Measurements from ENCODE around the gene STX11.
"Not testable (repeated sequence)": the region's sequence is repeated elsewhere in the genome, so short reads cannot be mapped to it uniquely, and the experiment has no call there.

STX11 gene

DNA sequence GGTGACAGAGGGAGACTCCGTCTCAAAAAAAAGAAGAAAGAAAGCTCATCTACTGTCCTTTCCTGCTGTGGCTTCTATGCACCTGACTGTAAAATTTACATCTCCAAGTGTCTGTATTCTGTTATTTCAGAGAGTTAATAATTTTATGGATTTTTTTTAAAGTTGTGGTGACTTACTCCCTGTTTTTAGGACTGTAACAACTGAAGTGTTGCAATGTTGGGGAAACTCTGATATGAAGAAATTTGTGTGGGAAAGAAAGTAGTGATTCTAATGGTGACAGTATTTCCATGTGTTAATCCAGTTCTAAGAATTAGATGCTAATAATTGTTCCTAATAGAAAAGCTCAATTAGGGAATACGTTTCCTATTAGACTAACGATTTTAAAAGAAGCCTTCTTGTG is 27.4 kb downstream of the STX11 start:
- no peak for DNase-seq

DNA sequence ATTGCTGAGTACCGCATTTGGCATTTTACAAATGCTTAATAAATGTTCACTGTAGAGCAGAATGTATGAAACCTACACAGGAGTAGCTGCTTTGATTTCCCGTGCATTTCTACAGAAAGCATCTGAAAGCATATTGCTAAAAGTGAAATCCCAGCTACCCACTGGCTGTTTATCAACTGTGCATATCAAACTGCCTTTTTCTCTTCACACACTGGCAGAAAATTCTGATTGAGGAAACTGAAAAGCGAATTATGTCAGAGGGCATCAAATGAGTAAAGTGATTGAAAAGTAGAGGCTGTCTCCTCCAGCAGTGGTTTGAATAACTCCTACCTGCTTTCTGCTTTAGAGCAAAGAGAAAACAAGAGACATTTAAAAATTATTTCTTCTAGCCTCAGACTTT is 28.0 kb downstream of the STX11 start:
- DNase-seq: no peak

DNA sequence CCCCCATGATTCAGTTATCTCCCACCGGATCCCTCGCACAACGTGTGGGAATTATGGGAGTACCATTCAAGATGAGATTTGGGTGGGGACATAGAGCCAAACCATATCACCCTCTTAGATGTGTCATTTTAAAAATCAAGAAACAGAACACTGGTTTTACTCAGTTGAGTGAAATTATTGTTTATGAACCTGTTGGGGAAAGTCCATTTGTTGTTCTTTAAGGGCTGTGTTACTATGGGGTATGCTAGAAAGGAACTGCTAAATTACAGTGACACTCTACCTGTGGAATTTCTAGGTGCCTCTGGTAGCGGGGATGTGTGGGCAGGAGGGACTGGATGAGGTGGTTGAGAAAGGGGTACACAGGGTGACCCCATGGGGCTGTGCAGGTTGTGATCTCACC is 28.9 kb downstream of the STX11 start:
- no peak for DNase-seq

DNA sequence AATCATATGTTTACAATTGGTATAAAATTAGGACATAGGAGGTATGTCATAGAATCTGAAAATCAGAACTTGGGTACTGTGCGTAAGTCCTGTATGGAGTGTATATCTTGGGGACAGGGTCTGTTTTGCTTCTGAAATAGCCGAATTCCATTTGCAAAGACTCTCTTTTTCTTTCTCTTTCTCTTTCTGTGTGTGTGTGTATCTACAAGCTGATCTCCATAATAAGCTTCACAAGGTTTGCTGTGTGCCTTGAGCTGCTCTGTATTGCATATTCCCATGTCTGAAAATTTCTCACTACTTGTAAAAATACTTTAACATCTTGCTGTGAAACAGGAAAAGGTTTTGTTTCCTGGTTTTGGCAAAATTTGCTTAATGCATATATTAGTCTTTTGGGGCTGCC is 29.5 kb downstream of the STX11 start:
- no peak for DNase-seq

DNA sequence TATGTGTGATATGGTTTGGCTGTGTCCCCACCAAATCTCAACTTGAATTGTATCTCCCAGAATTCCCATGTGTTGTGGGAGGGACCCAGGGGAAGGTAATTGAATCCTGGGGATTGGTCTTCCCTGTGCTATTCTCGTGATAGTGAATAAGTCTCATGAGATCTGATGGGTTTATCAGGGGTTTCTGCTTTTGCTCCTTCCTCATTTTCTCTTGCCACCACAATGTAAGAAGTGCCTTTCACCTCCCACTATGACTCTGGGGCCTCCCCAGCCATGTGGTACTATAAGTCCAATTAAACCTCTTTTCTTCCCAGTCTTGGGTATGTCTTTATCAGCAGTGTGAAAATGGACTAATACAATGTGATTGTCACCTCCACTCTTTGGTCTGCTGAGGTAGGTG is 30.0 kb downstream of the STX11 start:
- DNase-seq: not testable (repeated sequence)

DNA sequence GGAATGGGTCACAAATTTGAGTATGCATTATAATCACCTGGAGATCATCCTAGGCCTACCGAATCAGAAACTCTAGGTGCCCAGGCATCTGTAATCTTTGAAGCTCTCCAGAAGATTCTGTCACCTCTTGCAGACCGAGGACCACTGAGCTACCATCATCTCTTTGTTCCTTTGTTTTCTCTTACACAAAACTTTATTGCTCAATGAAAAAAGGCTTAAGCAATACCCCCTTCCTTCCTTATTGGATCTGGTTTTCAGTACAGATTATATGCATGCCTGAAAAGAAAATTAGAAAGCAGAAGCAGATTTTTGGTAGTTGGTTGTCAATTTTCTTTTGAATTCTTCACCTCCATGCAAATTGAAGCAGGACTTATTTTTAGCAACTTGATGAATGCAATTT is 31.3 kb downstream of the STX11 start:
- no peak for DNase-seq

DNA sequence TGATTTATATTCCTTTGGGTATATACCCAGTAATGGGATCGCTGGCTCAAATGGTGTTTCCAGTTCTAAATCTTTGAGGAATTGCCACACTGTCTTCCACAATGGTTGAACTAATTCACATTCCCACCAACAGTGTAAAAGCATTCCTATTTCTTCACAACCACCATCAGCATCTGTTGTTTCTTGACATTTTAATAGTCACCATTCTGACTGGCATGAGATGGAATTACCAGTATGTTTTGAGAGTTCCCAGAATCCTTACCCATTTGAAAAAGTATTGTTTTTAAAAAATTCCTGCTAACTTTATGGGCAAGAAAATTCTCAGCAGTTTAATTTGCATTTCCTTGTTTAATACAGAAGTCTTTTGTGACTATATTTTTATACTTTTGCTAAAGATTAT is 33.9 kb downstream of the STX11 start:
- DNase-seq: not testable (repeated sequence)

DNA sequence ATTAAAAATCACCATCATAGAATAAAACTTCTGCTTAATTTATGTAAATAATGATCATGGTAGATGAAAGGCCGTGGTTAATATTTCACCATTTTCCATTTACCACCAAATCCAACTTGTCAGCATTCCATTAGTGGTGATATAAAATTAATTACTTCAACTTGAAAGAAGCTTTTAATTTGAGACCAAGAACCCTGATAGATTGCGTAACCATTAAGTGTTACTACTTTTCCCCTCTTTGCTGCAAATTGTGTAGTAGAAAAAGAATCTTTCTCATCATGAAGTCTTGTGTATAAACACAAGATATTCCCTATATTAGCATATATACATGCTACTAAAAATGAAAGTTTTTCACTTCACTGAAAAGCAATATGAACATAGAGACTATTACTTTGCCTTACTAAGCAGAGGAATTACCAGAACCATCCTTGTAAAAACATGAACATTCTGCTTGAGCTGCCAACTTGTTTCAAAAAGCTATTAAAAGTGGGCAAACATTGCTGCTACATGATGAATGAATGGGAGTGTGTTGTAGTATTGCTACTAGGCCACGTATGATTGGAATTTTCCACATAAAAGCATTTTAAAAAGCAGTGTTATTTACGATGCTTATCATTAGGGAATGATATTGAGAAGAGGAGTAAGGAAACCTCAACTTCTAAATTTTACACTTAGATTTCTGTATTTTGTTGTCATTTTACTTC is 35.0 kb downstream of the STX11 start:
- no peak for DNase-seq

DNA sequence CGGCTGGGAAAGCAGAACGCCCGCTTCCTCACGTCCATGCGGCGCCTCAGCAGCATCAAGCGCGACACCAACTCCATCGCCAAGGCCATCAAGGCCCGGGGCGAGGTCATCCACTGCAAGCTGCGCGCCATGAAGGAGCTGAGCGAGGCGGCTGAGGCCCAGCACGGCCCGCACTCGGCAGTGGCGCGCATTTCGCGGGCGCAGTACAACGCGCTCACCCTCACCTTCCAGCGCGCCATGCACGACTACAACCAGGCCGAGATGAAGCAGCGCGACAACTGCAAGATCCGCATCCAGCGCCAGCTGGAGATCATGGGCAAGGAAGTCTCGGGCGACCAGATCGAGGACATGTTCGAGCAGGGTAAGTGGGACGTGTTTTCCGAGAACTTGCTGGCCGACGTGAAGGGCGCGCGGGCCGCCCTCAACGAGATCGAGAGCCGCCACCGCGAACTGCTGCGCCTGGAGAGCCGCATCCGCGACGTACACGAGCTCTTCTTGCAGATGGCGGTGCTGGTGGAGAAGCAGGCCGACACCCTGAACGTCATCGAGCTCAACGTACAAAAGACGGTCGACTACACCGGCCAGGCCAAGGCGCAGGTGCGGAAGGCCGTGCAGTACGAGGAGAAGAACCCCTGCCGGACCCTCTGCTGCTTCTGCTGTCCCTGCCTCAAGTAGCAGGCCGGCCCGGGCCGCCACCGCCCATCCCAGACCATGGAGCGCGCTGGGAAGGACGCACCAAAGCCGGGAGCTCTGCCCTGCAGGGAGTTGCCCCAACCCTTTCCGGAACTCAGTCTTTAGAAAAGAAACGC is 36.7 kb downstream of the STX11 start:
- DNase-seq: no peak

DNA sequence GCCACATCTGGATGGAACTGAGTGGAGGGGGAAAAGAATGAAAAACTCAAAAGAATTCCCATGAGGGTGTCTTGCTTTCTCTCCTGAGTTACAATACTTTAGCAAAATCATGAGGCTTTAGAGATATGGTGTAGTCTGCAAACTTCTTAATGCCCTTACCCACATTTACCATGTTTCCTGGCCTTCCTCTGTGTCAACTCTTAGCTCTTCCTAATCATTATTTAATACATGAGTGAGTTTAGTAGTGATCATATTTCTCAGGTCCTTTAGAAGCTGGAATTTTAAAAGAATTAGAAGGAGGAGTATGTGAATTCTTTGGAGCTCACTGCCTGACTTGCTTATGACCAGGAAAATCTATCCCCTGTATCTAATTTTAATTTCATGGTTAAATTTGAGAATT is 39.0 kb downstream of the STX11 start:
- no peak for DNase-seq

DNA sequence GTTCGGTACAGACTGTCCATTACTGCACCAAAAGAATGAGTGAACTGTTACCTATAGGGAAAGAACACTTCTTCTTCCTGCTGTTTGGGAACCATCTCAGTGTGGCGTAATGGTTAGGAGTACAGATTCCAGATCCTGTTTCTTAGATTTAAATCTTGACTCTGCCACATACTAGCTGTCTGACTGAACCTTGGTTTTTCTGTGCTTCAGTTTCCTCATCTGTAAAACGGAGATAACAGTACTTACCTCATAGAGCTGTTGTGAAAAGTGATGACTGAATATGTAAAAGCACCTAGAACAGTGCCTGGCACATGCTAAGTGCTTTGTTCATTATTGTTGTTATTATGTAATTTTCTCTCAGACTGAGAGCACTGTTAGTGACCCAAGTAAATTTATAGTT is 39.8 kb downstream of the STX11 start:
- DNase-seq: no peak

DNA sequence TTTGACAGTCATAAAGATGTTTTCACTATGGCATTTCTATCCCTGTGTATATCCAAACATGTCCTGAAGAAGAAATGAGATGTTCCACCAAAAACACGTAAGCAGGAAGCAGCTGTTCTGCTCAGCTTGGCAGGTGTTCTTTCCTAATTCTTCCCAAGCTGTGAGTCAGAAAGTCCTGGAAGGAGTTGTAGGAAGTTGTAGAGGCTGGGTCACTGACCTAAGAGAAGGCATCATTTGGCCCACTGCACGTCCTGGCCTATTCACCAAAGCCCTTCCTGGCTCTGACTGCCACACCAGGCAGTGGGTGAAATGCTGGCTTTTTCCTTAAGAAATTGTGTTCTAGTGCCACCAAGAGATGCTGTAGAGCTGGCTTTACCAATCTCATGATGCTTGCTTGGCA is 40.3 kb downstream of the STX11 start:
- no peak for DNase-seq

DNA sequence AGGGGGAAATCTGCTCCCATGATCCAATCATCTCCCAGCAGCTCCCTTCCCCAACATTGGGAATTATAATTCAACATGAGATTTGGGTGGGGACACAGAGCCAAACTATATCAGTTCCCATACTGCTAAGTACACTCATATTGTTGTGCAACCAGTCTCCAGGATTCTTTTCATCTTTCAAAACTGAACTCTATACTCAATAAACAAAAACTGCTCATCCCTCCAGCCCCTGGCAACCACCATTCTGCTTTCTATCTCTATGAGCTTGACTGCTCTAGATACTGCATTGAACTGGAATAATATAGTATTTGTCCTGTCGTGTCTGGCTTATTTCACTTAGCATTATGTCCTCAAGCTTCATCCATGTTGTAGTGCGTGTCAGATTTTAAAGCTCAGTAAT is 42.9 kb downstream of the STX11 start:
- DNase-seq: no peak

DNA sequence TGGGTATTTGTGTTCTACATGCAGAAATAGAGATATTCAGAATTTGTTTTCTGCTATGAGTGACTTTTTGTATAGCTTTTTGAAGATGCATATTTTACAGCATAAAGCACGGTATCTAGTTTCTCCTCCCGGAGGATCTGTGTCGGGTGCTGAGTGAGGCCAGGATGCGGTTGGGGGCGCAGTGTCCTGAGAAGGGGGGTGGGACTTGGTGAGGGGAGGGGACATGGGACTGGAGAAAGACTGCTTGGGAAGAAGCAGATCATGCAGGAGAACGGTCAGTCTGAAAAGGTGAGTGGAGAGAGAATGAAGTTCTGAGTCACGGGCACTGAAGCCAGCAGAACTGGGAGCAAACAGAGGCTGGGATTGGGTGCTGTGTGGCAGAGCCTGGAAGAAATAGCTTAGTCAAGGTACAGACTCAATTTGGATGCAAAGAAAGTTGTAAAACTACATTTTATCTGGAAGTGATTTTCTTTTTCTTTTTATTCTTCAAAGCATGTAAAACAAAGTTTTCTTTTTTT is 44.0 kb downstream of the STX11 start:
- no peak for DNase-seq

DNA sequence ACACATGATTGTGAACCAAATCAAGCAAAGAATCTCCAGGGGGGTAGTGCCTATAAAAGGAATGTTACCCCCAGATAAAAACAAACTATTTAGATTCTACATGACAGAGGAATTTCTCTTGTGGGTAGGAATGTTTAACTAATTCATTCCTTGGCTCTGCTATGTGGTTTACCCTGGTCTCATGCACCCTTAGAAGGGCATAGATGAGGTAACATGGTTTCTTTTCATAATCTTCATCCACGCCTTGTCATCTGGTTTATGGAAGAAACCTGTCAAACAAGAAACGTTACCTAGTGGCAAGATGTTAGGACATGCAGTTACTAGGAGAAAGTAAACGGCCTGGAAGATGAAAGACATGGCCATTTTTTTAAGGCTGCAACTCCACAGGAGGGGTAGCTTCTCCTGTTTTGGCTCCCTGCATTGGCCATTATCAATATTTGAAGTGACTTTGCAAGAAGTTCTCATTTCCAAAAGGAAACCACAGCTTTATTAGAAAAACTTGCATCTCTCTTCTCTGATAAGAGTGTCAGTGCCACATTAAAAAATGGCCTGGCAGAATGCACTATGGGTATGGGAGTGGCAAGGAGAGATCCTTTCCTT is 45.5 kb downstream of the STX11 start:
- DNase-seq: no peak

DNA sequence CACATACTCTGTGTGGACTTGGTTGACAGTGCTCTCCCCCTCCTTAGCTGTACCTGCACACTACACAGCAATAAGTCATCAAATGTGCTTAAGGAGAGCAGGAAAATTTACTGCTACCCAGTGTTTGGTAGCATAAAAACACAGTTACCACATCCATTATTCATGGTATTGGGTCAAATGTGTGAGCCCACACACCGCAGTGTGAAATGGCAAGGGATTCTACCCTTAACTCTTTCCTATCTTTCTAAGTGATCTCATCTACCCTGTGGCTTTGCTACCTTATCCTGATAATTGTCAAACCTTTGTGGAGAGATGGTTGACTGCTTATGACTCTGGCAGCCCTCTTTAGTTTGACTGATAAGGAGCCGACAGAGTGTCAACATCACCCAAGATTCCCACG is 47.6 kb downstream of the STX11 start:
- no peak for DNase-seq

DNA sequence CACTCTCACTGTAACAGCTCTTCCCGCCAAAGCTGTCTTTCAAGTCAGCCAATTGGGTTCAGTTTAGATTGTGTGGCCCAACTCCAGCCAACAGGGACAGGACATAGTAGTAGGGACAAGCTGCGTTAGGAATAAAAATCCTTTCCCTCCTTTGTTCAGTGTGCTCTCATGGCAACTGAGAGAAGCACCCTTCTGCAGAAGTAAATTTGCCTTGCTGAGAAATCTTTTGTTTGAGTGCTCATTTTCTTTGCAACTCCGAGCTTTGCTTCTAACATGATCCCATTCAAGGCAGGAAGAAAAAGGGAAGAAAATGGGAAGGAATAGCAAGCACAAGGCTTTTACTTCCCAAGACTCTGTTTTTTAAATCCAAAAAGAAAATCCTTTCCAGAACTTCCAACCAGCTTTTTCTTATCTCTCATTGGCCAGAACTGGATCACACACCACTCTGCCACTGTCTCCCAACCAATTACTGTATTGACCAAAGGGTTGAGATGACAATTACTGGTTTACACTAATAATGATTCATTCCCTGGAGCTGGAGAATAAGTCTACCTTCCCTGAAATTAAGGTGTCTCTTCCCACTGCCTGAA is 52.7 kb downstream of the STX11 start:
- no peak for DNase-seq

DNA sequence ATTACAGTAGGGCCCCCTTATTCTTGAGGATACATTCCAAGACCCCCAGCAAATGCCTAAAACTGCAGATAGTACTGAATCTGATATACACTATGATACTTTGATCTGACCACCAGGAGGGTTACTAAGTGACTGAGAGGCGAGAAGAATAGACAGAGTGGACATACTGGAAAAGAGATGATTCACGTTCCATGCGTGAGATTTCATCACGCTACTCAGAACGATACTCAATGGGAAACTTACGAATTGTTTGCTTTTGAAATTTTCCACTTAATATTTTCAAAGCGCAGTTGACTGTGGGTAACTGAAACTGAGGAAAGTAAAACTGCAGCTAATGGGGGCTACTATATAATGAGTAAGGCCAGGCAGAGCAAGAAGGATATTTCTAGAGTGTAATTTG is 60.8 kb downstream of the STX11 start:
- no peak for DNase-seq

DNA sequence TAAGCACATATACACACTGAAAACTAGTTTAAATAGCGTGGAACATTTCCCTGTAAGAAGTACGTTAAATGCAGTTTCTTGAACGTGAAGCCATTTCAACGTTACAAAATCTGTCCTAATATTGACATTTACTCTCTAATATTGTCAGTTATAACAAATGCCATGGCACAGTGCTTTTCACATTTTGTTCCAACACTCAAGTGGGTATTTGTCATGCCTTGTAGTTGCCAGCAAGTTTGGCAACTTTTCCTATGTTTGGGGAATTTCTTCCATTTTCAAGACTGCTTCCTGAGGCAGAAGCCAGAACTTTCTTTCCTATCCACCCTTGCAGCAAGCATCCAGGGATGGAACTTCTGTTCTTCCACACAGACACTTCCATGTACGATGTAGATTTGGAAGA is 63.0 kb downstream of the STX11 start:
- DNase-seq: no peak

DNA sequence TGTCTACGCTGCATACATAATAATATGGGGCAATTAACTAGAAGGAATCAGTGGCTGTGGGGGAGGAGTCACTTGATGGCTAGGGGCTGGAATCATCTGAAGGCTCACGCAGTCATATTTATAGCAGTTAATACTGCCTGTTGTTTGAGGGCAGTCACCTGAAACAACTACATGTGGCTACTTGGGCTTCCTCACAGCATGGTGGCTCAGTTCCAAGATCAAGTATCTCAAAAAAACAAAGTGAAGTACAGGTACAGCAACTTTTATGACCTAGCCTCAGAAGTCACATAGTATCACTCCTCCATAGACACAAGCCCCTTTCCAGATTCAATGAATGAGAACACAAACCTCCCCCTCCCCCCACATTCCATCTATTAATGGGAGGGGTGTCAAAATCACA is 63.7 kb downstream of the STX11 start:
- DNase-seq: no peak

DNA sequence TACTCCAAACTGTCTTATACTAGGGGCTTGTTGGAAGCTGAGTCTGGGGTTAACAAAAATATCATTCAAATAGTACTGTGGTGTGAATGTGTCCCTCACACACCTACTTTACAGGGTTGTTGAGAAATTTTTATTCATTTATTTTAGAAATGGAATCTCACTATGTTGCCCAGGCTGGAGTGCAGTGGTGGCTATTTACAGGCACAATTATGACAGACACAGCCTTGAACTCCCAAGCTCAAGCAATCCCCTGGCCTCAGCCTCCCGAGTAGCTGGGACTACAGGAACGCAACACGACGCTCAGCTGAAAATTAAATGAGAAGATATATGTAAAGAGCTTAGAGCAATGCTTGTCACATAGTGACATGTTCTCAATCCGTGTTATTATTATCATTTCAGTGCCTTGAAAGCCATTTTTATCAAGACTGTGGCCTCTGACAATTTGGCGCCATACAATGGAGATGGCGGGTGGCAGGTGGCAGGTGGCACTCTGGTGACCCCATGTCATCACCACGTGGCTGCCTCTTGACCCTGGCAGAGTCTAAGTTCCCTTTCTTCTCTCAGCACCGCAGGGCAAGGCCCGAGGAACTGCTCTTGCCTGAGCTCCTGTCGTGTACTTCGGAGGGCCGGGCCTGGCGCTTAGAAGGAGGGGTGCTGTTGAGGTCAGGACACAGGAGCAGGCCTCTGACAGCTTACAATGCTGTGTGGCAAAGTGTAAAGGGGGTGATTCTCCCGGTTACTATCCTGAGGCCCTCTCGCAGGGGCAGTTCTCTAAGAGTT is 64.5 kb downstream of the STX11 start:
- DNase-seq: no peak

DNA sequence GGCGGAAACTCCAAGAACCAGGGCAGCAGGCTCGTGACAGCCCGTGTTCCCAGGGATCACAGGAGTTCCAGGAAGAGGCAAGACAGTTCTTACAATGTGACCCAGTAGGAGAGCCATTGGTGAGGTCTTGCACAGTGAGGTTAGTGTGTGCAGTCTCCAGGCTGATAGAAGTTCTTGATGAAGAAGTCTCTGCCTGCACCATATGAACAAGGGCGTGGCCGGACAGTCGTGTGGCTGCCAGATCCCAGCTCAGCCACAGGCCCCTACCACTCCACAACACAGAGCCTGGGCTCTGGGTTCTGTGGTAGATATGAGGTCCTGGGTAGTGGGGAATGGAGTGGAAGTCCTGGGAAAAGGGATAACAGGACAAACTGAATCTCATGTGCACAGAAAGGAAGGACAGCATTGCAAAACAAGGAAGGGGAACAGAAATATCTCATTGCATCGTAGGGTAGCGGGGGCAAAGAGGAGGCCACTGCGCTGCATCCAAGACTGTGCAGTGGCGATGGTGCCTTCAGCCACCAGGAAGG is 65.2 kb downstream of the STX11 start:
- no peak for DNase-seq
